Measurements from ENCODE around the gene ACOX2.
A peak's percentile ranks its signal among the peaks of the same experiment; 100 is the strongest.

Gene ACOX2

DNA sequence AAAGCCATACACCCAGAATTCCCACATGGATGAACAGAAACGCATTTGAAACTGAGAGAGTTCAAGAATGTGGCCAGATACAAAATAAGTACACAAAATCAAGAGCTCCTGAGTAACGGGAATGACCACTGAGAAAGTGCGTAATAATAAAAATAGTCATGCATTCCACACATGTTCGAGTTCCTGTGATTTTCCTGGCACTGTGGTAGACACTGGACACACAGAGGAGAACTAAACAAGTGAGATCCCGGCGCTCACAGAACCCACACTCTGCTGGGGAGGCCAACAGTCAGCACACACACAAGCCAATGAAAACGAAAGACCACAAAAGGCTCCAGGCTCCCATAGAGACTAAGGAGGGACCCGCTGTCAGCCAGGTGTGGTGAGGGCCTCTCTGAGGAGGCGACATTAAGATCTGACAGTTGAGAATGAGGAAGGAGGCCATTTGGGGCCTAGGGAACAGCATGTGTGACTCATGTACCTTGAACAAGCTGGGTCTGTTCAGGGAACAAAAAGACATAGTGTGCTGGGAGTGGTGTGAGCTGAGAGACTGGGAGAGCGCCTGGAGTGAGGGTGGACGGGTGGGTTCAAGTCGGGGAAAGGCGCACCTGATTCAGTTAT lies 35.1 kb upstream of the ACOX2 start:
- no peak for DNase-seq (ENCODE audit: low spot score in 2 of 2)
- Mint-ChIP-seq H3K27ac (no peak overlapping the region), H3K36me3 (no peaks in the 10 kb centered on the region), H3K4me1 (peaks cover 8% of the 10 kb centered on the region), H3K4me3 (no peak overlapping the region), H3K9me3 (no peaks in the 10 kb centered on the region)
- ATAC-seq = no peak

DNA sequence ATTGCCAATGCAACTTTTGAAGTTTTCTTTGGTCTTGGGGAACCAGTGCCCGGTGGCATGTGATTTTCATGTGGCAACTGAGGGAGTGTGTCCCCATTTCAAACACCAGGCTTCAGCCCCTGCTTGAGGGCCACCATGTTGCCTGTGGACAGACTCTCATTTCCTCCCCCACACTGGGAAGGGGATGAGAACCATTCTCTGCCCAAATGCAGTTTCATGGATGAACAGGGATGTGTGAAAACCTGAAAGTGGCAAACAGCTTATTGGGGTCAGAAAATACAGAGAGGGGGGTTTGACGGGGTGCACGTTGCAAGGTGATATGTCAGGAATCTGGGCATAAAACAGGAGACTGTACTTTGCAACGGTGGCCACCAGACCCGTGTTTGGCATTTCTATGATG lies 33.9 kb upstream of the ACOX2 start:
- Mint-ChIP-seq H3K27ac (no peak overlapping the region), H3K4me3 (no peak overlapping the region), H3K4me1 (peaks cover 8% of the 10 kb centered on the region), H3K36me3 (no peaks in the 10 kb centered on the region), H3K9me3 (no peaks in the 10 kb centered on the region)
- DNase-seq (ENCODE audit: low spot score in 2 of 2) (no peak), ATAC-seq (no peak)

DNA sequence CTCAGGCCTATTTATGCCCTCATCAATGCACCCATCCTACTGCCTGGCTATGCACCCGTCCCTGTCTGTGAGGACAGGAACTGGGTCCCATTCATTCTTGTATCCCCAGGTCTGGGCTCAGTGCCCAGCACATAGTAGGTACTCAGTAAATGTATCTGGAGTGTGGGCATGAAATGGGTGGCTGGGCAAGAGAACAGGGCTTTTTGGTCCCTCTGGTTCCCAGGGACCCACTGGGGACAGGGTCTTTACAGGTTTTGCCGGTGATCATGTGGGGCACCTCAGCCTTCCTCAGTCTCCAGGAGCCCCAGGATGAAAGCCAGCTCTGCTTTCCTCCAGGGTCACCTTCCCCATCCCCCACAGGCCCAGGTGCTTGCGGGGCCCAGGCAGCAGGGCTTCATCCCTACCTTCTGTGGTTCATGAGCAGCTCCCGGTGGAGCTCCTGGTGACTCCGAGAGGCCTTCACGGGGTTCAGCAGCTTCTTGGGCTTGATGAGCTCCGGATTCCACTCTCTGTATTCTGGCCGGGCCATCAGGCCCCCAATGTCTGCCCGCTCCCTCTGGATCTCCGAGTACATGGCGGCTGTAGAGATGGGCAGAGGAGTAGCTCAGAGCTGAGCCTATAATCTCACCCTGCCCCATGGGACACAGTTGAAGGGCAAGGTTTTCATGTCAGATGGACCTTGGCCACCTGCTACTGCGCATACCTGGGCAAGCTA lies 32.5 kb upstream of the ACOX2 start:
- Mint-ChIP-seq H3K36me3 (no peaks in the 10 kb centered on the region), H3K4me1 (peaks cover 8% of the 10 kb centered on the region), H3K9me3 (no peaks in the 10 kb centered on the region), H3K4me3 (peak overlapping the region; percentile 31), H3K27ac (peak overlapping the region; percentile 46)
- DNase-seq (ENCODE audit: low spot score in 2 of 2) (no peak), ATAC-seq (no peak)

DNA sequence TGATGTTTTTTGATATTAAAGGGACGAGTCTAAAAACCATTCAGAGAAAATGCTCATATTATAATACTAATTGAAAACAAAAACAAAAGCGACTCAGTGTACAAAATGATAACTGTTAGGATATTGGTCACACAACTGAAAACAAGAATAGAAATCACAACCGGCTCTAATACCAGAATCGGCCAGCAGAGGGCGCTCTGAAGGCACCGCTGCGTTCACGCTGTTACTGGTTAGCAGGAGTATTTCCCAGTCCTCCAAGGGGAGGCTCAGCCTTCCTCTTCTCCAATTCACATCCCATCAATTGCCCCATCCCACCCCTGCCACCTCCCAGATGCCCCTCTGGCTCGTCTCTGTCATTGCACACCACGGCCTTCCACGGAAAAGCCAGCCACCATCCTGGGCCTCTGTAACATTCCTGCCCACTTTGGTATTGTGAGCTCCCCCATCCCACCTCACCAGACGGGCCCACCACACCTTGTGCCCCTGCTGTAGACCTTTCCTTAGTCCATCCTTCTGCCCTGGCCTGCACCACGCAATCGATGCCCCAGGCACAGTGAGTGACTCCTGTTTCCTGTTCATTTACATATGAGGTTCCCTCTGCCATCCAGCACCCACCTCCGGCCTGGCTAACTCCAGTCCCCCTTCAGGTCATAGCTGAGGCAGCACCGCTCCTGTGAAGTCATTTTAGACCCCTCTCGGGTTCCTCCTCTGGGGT lies 31.7 kb upstream of the ACOX2 start:
- Mint-ChIP-seq H3K36me3 (no peaks in the 10 kb centered on the region), H3K4me3 (peak overlapping the region; percentile 31), H3K9me3 (no peaks in the 10 kb centered on the region), H3K4me1 (peaks cover 8% of the 10 kb centered on the region), H3K27ac (peak overlapping the region; percentile 46)
- DNase-seq (ENCODE audit: low spot score in 2 of 2) = peak; percentile 71 to 91
- peak; percentile 52 for ATAC-seq

DNA sequence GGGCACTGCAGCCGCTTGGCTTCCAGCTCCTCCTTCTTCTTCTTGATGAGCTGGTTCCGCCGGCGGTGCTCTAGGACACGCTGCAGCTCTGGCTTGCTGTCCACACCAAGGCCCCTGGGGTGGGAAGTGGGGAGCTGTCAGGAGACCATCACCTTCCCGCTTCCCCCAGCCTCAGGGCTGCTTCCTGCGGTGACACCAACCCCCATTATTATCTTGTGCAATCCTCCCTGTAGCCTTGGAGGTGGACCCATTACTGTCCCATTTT lies 30.2 kb upstream of the ACOX2 start:
- H3K27ac Mint-ChIP-seq = no peak overlapping the region
- no peaks in the 10 kb centered on the region for H3K9me3 Mint-ChIP-seq
- no peak for ATAC-seq
- no peak for DNase-seq (ENCODE audit: low spot score in 2 of 2)
- no peak overlapping the region for H3K4me3 Mint-ChIP-seq
- no peaks in the 10 kb centered on the region for H3K36me3 Mint-ChIP-seq
- H3K4me1 Mint-ChIP-seq = peaks cover 8% of the 10 kb centered on the region

DNA sequence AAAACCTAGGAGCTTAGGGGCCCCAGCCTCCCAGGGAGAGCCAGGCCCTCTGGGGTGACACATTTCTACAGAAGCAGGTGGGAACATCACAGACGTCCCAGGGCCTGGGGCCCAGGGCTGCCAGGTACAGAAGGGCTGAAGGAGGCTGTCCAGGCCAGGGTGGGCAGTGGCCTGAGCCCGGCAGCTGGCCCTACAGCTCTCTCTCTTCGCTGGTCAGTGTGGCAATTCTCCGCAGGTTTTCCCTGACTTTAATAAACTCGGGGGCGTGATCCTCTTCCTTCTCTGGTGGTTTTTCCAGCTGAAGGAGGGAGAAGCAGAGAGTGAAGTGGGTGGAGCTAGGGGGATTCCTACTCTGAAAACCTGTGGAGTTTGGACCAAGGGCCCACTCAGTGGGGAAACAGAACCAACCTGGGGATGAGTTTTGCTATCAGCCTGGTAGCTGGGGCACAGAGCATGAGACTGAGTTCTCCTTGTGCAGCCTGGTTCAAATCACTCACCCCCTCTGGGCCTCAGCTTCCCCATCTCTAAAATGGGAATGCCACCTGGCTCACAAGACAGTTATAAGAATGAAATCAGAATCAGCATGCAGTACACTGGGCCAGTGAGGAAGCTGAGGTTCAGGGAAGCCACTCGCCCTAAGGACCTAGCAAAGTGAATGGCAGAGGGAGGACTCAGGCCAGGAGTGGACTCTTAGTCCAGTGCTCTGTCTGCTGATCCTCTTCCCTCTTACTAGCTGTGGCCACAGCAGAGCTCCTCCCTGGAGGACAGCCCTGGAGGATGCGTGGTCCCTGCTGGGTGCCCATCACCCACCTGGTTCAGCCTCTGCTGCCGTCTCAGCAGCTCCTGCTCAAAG lies 29.6 kb upstream of the ACOX2 start:
- Mint-ChIP-seq H3K9me3 (no peaks in the 10 kb centered on the region), H3K4me3 (no peak overlapping the region), H3K27ac (no peak overlapping the region), H3K36me3 (no peaks in the 10 kb centered on the region), H3K4me1 (peaks cover 8% of the 10 kb centered on the region)
- no peak for DNase-seq (ENCODE audit: low spot score in 2 of 2)
- no peak for ATAC-seq

DNA sequence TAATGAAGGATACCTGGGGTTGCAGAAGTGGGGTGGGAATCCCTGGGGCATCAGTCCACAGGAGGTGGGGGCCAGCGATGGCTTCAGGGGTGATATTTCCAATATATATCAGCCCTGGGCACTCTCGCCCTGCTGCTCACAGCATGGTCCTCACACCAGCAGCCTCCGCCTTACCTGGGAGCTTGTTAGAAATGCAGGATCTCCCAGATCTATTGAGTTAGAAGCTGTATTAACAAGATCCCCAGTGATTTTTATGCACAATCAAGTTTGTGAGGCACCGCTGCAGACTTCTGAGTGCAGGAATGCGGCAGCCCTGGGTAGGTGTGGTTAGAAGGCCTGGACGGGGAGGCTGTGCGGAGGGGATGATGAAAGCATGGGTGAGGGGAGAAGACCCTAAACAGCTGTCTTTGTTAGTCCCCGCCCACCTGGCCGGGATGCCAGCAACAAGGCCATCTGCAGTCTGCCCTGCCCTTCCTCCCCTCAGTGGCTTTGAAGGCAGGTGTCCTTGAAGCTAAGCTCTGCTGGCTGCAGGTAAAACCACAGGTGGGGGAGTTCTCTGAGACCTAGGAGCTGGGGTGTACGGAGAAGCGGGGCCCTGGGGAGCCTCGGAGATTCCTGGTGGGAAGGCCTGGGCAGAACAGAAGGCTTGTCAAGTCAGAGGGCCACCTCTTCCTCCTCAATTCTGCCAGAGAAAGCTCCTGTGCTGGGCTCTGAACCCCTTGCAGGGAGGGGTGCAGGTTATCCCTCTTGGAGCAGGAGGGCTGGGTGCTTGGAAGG lies 28.8 kb upstream of the ACOX2 start:
- no peaks in the 10 kb centered on the region for H3K36me3 Mint-ChIP-seq
- peaks cover 8% of the 10 kb centered on the region for H3K4me1 Mint-ChIP-seq

DNA sequence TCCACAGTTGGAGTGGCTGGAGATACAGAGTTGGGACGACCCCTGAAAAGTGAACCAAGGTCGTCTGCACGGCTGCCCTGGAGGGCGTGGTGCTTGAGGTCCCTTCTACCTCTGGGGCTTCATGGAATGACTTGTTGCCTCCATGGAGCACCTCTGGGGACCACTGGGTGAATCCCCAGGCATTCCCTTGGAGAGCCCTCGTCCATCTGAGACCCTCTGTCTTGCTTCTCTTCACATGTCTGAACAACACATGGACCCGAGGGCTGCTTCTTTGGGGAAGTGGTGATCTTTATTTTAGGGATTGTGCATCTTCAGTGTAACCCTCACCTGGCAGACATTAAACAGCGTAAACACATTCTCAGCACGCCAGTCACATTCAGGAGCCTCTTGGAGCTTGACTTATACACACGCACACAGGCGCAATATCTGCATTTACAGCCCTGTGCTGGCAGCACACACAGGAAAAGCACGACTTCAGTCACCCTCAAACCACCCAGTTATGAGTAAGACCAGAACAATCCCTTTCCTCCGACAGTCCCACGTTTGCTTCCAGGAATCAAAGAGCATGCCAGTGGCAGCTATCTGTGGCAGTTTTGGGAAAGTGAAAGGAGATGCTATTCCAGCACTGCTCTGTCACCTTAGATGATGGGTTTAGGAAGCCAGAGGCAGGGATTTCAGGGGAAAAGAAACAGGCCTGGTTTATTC lies 27.6 kb upstream of the ACOX2 start:
- Mint-ChIP-seq H3K4me1 (peaks cover 8% of the 10 kb centered on the region), H3K9me3 (no peaks in the 10 kb centered on the region), H3K4me3 (no peak overlapping the region), H3K27ac (no peak overlapping the region), H3K36me3 (no peaks in the 10 kb centered on the region)
- DNase-seq (ENCODE audit: low spot score in 2 of 2) = no peak
- ATAC-seq = no peak

More for the DNA sequence above, 28.8 kb upstream of the ACOX2 start:
- Mint-ChIP-seq H3K9me3 (no peaks in the 10 kb centered on the region), H3K4me3 (no peak overlapping the region), H3K27ac (no peak overlapping the region)
- ATAC-seq = no peak
- DNase-seq (ENCODE audit: low spot score in 2 of 2) = no peak

DNA sequence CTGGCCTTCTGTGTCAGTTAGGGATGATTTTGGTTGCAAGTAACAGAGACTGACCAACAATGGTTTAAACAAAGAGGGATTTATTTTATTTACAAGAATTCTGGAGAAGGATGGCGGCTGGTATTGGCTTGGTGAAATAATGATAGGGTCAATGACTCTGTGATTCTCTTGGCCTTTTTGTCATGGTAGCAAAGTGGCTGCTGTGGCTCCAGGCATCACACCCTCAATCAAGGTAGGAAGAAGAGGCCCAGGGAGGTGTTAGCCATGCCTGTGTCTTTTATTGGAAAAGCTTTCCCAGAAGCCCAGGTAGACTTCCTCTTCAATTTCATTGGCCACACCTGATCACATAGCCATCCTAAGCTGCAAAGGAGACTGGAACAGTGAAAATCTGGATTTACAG lies 27.1 kb upstream of the ACOX2 start:
- no peaks in the 10 kb centered on the region for H3K36me3 Mint-ChIP-seq
- no peak overlapping the region for H3K4me3 Mint-ChIP-seq
- DNase-seq (ENCODE audit: low spot score in 2 of 2) (no peak), ATAC-seq (no peak)
- H3K27ac Mint-ChIP-seq = no peak overlapping the region
- H3K9me3 Mint-ChIP-seq = no peaks in the 10 kb centered on the region
- H3K4me1 Mint-ChIP-seq = peaks cover 6% of the 10 kb centered on the region

DNA sequence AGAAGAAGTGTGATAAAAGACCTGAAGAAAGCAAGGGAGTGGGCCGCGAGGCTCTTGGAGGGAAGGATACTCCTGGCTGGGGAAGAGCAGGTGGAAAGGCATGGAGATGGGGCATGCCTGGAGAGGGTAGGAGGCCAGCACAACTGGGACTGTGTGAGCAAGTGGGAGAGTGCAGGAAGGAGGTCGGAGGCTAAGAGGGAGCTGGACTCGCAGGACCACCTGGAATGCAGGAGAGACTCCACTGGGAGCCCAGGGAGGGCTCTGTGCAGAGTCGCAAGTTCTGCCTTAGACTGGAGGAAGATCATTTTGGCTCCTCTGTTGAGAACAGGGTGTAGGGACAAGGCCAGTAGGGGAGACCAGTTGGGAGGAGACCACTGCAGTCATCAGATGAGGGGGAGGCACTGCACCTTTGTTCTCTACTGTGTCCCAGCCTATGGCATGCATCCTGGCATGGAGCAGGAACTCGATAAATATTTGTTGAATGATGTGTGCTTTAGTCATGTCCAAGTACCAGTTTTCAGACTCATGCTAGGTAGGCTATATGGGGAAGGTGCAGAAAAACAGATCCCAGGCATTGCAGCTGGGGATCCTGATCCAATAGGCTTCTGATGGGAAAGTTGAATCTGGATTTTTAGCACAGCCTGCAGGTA lies 26.5 kb upstream of the ACOX2 start:
- no peaks in the 10 kb centered on the region for H3K36me3 Mint-ChIP-seq
- DNase-seq (ENCODE audit: low spot score in 2 of 2) = no peak
- no peaks in the 10 kb centered on the region for H3K9me3 Mint-ChIP-seq
- peaks cover under 1% of the 10 kb centered on the region for H3K4me1 Mint-ChIP-seq
- H3K27ac Mint-ChIP-seq = no peak overlapping the region
- ATAC-seq = no peak
- no peak overlapping the region for H3K4me3 Mint-ChIP-seq

DNA sequence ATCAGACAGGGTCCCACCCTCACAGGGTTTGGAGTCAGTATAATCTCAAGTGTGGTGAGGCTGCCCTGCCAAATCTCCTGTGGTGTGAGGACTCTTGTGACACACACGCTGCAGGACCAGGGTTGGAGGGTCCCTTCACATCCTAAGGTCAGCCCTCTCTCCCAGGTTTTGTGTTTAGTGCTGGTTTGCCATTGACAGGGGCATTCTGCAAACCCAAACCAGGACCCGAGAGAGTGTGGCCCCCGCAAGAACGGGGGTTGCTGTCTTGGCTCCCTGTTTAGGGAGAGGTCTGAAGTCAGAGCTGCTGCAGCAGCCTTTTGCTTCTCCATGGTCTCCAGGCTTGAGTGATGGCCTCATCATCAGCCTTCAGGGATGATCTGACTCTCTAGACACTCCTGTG lies 25.5 kb upstream of the ACOX2 start:
- no peak for DNase-seq (ENCODE audit: low spot score in 2 of 2)
- no peak overlapping the region for H3K27ac Mint-ChIP-seq
- H3K4me3 Mint-ChIP-seq = no peak overlapping the region
- no peaks in the 10 kb centered on the region for H3K36me3 Mint-ChIP-seq
- no peaks in the 10 kb centered on the region for H3K9me3 Mint-ChIP-seq
- ATAC-seq = no peak
- H3K4me1 Mint-ChIP-seq = no peaks in the 10 kb centered on the region

DNA sequence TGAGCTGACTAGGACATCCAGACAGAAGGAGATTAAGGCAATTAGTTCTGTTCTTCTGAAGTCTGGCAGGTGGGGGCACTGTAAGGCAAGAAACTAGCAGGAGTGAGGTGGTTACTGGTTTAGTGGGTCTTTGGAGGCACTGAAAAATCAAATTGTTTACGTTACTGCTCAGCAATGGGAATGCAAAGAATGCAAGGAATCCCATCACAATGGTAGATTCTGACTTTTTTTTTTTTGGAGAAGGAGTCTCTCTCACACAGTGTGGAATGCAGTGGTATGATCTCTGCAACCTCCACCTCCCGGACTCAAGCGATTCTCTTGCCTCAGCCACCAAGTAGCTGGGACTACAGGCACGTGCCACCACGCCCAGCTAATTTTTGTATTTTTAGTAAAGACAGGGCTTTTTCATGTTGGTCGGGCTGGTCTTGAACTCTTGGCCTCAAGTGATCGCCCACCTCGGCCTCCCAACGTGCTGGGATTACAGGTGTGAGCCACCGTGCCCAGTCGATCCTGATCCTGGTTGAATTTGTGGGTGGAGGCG lies 23.9 kb upstream of the ACOX2 start:
- DNase-seq (ENCODE audit: low spot score in 2 of 2) (no peak), ATAC-seq (no peak)
- Mint-ChIP-seq H3K27ac (no peak overlapping the region), H3K4me1 (no peaks in the 10 kb centered on the region), H3K36me3 (no peaks in the 10 kb centered on the region), H3K9me3 (no peaks in the 10 kb centered on the region), H3K4me3 (no peak overlapping the region)

DNA sequence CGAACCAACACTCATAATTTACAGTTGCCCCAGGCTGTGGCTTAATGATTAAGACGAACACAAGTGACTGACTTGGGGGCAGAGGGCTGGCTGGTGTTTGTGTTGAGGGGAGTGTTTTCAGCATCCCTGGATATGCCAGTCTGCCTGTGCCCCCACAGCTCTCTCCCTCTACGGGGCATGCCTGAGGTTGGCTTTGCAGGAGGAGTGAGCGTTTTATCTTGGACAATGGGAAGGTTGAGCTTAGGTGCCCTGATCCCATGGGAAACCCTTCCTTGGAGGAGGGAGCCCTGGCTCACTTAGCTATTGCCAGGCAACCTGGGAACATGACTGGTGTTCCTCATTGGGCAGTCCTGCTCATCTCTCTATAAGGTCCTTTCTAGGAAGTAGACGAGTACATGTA lies 22.6 kb upstream of the ACOX2 start:
- no peak overlapping the region for H3K4me3 Mint-ChIP-seq
- no peaks in the 10 kb centered on the region for H3K36me3 Mint-ChIP-seq
- no peak overlapping the region for H3K27ac Mint-ChIP-seq
- no peak for ATAC-seq
- no peaks in the 10 kb centered on the region for H3K4me1 Mint-ChIP-seq
- H3K9me3 Mint-ChIP-seq = no peaks in the 10 kb centered on the region
- no peak for DNase-seq (ENCODE audit: low spot score in 2 of 2)

DNA sequence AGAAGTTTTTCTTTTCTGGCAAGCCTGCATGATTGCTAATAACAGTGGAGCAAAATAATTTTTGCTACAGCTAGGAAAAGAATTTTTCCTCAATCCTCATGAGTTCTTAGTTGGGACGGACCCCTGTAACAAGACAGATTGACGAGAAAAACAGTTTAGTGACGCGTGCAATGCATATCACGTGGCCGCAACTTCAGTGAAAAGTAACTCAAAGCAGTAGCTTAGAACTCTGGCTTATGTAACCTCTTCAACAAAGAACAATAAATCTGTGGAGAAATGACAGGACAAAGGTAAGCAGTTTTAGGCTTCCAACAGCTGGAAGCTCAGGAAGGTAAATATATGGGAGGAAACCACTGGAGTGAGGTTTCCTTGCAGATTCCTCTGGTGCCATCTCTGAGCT lies 20.5 kb upstream of the ACOX2 start:
- DNase-seq (ENCODE audit: low spot score in 2 of 2) (no peak), ATAC-seq (no peak)
- Mint-ChIP-seq H3K9me3 (no peaks in the 10 kb centered on the region), H3K4me1 (no peaks in the 10 kb centered on the region), H3K27ac (no peak overlapping the region), H3K4me3 (no peak overlapping the region), H3K36me3 (no peaks in the 10 kb centered on the region)
